Stimulated activated CD4-positive, alpha-beta T cell treated with anti-CD3 and anti-CD28 coated beads, Interleukin-2, amount 100 ng/mL, for 48 hours (primary cell): Measurements from ENCODE around the gene GNA15.
"Not testable (repeated sequence)": the region's sequence is repeated elsewhere in the genome, so short reads cannot be mapped to it uniquely, and the experiment has no call there.

Experiments used
- DNase-seq, 2 donors: peaks; one replicate each; pipeline ENCODE4 v3.0.0-alpha.2; 2020

The GNA15 gene

GRCh38 chr19:3135961-3136683, at the start of gene GNA15:
Gene GNA15, plus strand, starts transcription at chr19:3136033. Its CDS starts 418 bp downstream, at chr19:3136451.
- peak; percentile 21 to 32 for DNase-seq

GRCh38 chr19:3087769-3088168, 48.1 kb upstream of the GNA15 start:
- DNase-seq, result no peak

- not testable (repeated sequence) for DNase-seq
Measured at GRCh38 chr19:3089299-3089855, 46.5 kb upstream of the GNA15 start.

GRCh38 chr19:3094601-3095440, 41.0 kb upstream of the GNA15 start:
- DNase-seq, result peak; percentile 18 to 28

- DNase-seq, result peak; percentile 21 to 34
Measured at GRCh38 chr19:3095441-3096191, 40.2 kb upstream of the GNA15 start.

- no peak for DNase-seq
Measured at GRCh38 chr19:3096267-3096901, 39.4 kb upstream of the GNA15 start.

GRCh38 chr19:3096902-3097326, 38.9 kb upstream of the GNA15 start:
- no peak for DNase-seq

- no peak for DNase-seq
Measured at GRCh38 chr19:3097442-3097871, 38.4 kb upstream of the GNA15 start.

- DNase-seq, result no peak
Measured at GRCh38 chr19:3098141-3098514, 37.7 kb upstream of the GNA15 start.

GRCh38 chr19:3098515-3099346, 37.1 kb upstream of the GNA15 start:
- DNase-seq, result no peak

- DNase-seq, result no peak
Measured at GRCh38 chr19:3099347-3100145, 36.3 kb upstream of the GNA15 start.

- DNase-seq, result no peak
Measured at GRCh38 chr19:3100331-3100730, 35.5 kb upstream of the GNA15 start.

GRCh38 chr19:3100747-3101730, 34.8 kb upstream of the GNA15 start:
- DNase-seq, result no peak

GRCh38 chr19:3102239-3103140, 33.3 kb upstream of the GNA15 start:
- DNase-seq, result no peak

- no peak for DNase-seq
Measured at GRCh38 chr19:3104708-3104983, 31.2 kb upstream of the GNA15 start.

GRCh38 chr19:3105641-3106508, 30.0 kb upstream of the GNA15 start:
- no peak for DNase-seq

GRCh38 chr19:3106509-3107141, 29.2 kb upstream of the GNA15 start:
- no peak for DNase-seq
